HepG2 (cell line): Measurements from ENCODE around the gene OSBP. TPM values are rescaled to one million over a fixed set of nuclear protein-coding genes. Genes with fewer than 3 reads are reported as not detected.

ENCODE experiments used
- ATAC-seq: fragments of 200-7000 bp; cut with Tn5 transposase; 3 replicates; pipeline ENCODE4 v1.9.1; 2020; ENCODE audit warnings: mild to moderate bottlenecking, moderate library complexity
- BruUV-seq: library from RNA; stranded (reverse); fragments of 400-500 nt; replicated peaks from 2 replicates; lab custom pipeline; 2021; lab: Mats Ljungman, UMichigan
- CTCF ChIA-PET: fragments of 300-600 bp; formaldehyde crosslinking; extraction: SDS; loops from one replicate; lab custom pipeline; 2021; ENCODE audit warnings: low total read pairs, inconsistent platforms, low intra/inter-chr PET ratio; lab: Yijun Ruan, JAX
- POLR2A ChIA-PET: fragments of 350-600 bp; sonication (Branson Sonifier 250); formaldehyde crosslinking; loops from one replicate; lab custom pipeline; 2020; ENCODE audit warnings: antibody characterized with exemption, inconsistent platforms; lab: Yijun Ruan, JAX
- DNase-seq: peaks from one replicate; pipeline ENCODE4 v3.0.0-alpha.2; 2015; ENCODE audit warnings: low spot score
- FAIRE-seq: peaks from 3 replicates; lab custom pipeline; 2011; peaks lifted over from hg19 to GRCh38; lab: Jason Lieb, UNC
- H2AFZ ChIP-seq: one replicate; pipeline ENCODE4 v1.6.1; 2011; ENCODE audit warnings: low read length, inconsistent platforms
- H3K27ac ChIP-seq: fragments of 300-600 bp; 3 replicates; pipeline ENCODE4 v1.8.0; 2011; ENCODE audit warnings: mixed run types, mild to moderate bottlenecking, mixed read lengths, low read length, inconsistent platforms; ENCODE audit not compliant: insufficient read depth; ENCODE audit errors: extremely low read length
- H3K27me3 ChIP-seq, 2 experiments: fragments of 200-600 bp in 1 of 2; 2 replicates in 1 of 2; 3 replicates in 1 of 2; pipeline versions ENCODE4 v1.6.0 to v1.8.0; 2011; ENCODE audit warnings: low read length in 2 of 2, mild to moderate bottlenecking in 2 of 2, moderate library complexity in 2 of 2, inconsistent platforms in 1 of 2; ENCODE audit not compliant: insufficient read depth in 2 of 2, control insufficient read depth in 1 of 2
- H3K36me3 ChIP-seq, 2 experiments: fragments of 200-600 bp in 1 of 2; replicated peaks in 1 of 2; 2 replicates in 1 of 2; 3 replicates in 1 of 2; pipeline versions ENCODE4 v1.5.1 to v1.8.0; 2011; ENCODE audit warnings: low read length in 2 of 2, inconsistent platforms in 1 of 2; ENCODE audit not compliant: insufficient read depth in 2 of 2, control insufficient read depth in 1 of 2
- H3K4me1 ChIP-seq: 2 replicates; pipeline ENCODE4 v1.5.1; 2012; ENCODE audit warnings: low read length, inconsistent platforms; ENCODE audit not compliant: insufficient read depth
- H3K4me2 ChIP-seq: 2 replicates; pipeline ENCODE4 v1.6.0; 2011; ENCODE audit warnings: low read depth, low read length, inconsistent platforms
- H3K4me3 ChIP-seq, 3 experiments: fragments of 200-600 bp in 1 of 3; sonication (generic), shearing (Covaris generic) in 1 of 3; replicated peaks in 1 of 3; 2 replicates each; pipeline ENCODE4 v1.5.1; 2011 to 2016; ENCODE audit warnings: low read length in 3 of 3, inconsistent platforms in 2 of 3, low read depth in 2 of 3, mild to moderate bottlenecking in 2 of 3, control low read depth in 1 of 3, mixed read lengths in 1 of 3; ENCODE audit not compliant: insufficient read depth in 1 of 3
- H3K79me2 ChIP-seq: one replicate; pipeline ENCODE4 v1.6.1; 2011; ENCODE audit warnings: low read length, inconsistent platforms; ENCODE audit not compliant: insufficient read depth
- H3K9ac ChIP-seq: 2 replicates; pipeline ENCODE4 v1.6.0; 2011; ENCODE audit warnings: mild to moderate bottlenecking, low read depth, low read length, inconsistent platforms; ENCODE audit not compliant: insufficient read depth
- H3K9me3 ChIP-seq: 2 replicates; pipeline ENCODE4 v1.5.1; 2012; ENCODE audit warnings: mild to moderate bottlenecking, low read length
- H4K20me1 ChIP-seq: 2 replicates; pipeline ENCODE4 v1.6.0; 2011; ENCODE audit warnings: inconsistent platforms, mild to moderate bottlenecking, low read length, moderate library complexity; ENCODE audit not compliant: insufficient read depth
- AKNA ChIP-seq: sonication (generic); formaldehyde crosslinking; IDR thresholded peaks from 2 replicates; pipeline ENCODE4 v1.4.0; 2020; ENCODE audit warnings: missing genetic modification reagents, borderline replicate concordance
- ARNT ChIP-seq: fragments of 450-650 bp; IDR thresholded peaks from 2 replicates; pipeline ENCODE4 v1.6.1; 2017
- PHF21A ChIP-seq: sonication (generic); formaldehyde crosslinking; IDR thresholded peaks from 2 replicates; pipeline ENCODE4 v1.5.0; 2020; ENCODE audit warnings: mild to moderate bottlenecking, missing genetic modification reagents
- POLR2A ChIP-seq, 2 experiments: IDR thresholded peaks; 2 replicates each; pipeline ENCODE4 v1.6.1; 2011; ENCODE audit warnings: low read depth in 2 of 2, low read length in 2 of 2, mild to moderate bottlenecking in 1 of 2, moderate library complexity in 1 of 2; ENCODE audit not compliant: insufficient read depth in 1 of 2
- TEAD3 ChIP-seq: optimal IDR thresholded peaks from 2 replicates; pipeline ENCODE3; 2016; ENCODE audit warnings: borderline replicate concordance
- UBTF ChIP-seq: sonication (generic); formaldehyde crosslinking; IDR thresholded peaks from 2 replicates; pipeline ENCODE4 v1.4.0; 2020; ENCODE audit warnings: mild to moderate bottlenecking, missing genetic modification reagents
- XRCC5 ChIP-seq: fragments of 200-400 bp; formaldehyde crosslinking; optimal IDR thresholded peaks from 2 replicates; pipeline ENCODE3; 2017; ENCODE audit warnings: mild to moderate bottlenecking, low read length
- ZBTB33 ChIP-seq: sonication (generic); formaldehyde crosslinking; IDR thresholded peaks from 2 replicates; pipeline ENCODE4 v1.4.0; 2020; ENCODE audit warnings: missing genetic modification reagents
- ZFP36L2 ChIP-seq: sonication (generic); formaldehyde crosslinking; IDR thresholded peaks from 2 replicates; pipeline ENCODE4 v1.4.0; 2020; ENCODE audit warnings: missing genetic modification reagents
- ZNF12 ChIP-seq: sonication (generic); formaldehyde crosslinking; IDR thresholded peaks from 2 replicates; pipeline ENCODE4 v1.5.0; 2020; ENCODE audit warnings: missing genetic modification reagents
- ZNF274 ChIP-seq: sonication (generic); formaldehyde crosslinking; IDR thresholded peaks from 2 replicates; pipeline ENCODE4 v1.5.1; 2020; ENCODE audit warnings: mild to moderate bottlenecking, missing genetic modification reagents
- ZNF292 ChIP-seq: sonication (generic); formaldehyde crosslinking; IDR thresholded peaks from 2 replicates; pipeline ENCODE4 v1.8.1; 2022; ENCODE audit warnings: mild to moderate bottlenecking, low read depth, missing genetic modification reagents, borderline replicate concordance
- WGBS: methylation state at CpG from one replicate; pipeline ENCODE4 v1.1.6; 2017; ENCODE audit warnings: low lambda C conversion rate; 5-methylcytosine and 5-hydroxymethylcytosine counted together
- in situ Hi-C: cut with HindIII; loops from 2 replicates; pipeline ENCODE4 v1.10.0; 2017; ENCODE audit warnings: low pct_unique_long_range_greater_than_20kb; ENCODE audit not compliant: extremely low pct_ligation_motif_present
- intact Hi-C: fragments of 100-400 bp; cut with micrococcal nuclease; formaldehyde crosslinking; loops from one replicate; pipeline ENCODE4 v1.10.0; 2022; ENCODE audit not compliant: unreplicated experiment
- polyA plus RNA-seq, 8 experiments: library from polyadenylated mRNA; depleted of rRNA in 3 of 8; stranded (reverse) in 7 of 8; unstranded in 1 of 8; fragments of >200 nt; fragmentation: Illumina TruSeq in 4 of 8; extraction: Trizol in 4 of 8; gene quantifications; 2 replicates each; pipeline versions ENCODE4 v1.2.1 to v1.2.3, GENCODE V29; 2011 to 2016; ENCODE audit warnings: low read depth in 4 of 8, missing spikeins in 1 of 8, mixed read lengths in 1 of 8; ENCODE audit not compliant: insufficient read depth in 1 of 8
- total RNA-seq, 5 experiments: library from RNA; depleted of rRNA; stranded (reverse); fragments of >200 nt; fragmentation: Illumina TruSeq; extraction: Trizol; gene quantifications; 2 replicates each; pipeline ENCODE4 v1.2.3, GENCODE V29; 2016; ENCODE audit warnings: low read depth in 1 of 5

OSBP gene
- total and polyA plus RNA-seq, 2 of the 13 experiments (the other 11 are each of a cell fraction or from before 2014, with no cell fraction given): 12.1 to 13.5 TPM

DNA sequence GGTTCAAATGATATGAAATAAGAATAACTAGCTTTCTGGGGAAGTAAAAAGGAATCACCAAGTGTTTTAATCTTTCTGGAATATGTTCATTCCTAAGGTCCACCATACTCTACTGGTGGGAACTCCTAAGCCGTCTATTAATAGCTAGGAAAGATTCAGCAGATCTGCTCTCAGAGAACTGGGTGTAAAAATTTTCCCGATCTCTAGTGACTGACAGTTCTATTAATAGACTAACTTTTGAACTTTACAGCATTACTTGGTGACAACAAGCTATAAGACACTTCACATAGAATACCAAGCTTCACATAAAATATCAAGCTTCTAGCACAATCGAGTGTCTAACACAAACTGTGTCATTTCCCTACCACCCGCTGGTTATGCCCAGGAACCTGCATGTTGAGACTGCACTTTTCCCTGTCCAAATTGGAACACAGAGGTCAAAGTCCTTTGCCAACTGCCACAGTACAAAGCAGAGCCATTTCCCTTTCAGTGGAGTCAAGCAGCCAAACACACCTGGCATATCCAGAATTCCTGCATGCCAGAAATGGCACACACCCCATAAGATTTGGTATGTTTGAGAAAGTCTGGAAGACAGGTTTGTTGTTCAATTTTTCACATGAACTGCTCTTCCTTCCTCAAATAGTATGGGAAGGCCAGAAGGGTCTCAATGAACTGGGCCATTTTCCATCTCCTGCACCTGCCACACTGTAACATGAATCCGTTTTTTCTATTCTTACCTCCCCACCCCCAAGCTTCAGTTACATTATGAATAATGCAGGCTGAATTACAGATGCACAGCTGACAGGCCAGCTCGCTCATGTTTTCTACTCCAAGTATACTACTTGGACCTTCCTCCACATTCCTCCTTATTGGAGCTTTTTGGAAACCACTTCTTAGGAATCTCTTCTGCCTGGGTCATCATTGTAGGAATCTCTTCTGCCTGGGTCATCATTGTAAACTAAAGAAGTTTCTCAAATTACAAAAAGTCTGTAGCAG is 3.7 kb downstream of the OSBP start:
- Histone ChIP-seq H3K27me3 (no peaks in the 10 kb centered on the region; a peak in 1 of 5 replicates), H3K36me3 (peaks cover 16 to 40% of the 10 kb centered on the region in 2 experiments), H3K9me3 (no peaks in the 10 kb centered on the region), H3K4me1 (peaks cover 37% of the 10 kb centered on the region), H3K4me3 (no peak overlapping the region), H3K27ac (peak overlapping the region; percentile 17), H2AFZ (no peak overlapping the region), H4K20me1 (peaks cover 8% of the 10 kb centered on the region), H3K4me2 (peak overlapping the region; percentile 52), H3K9ac (peak overlapping the region; percentile 17; the same call in 1 of the 2 replicates), H3K79me2 (peaks cover 41% of the 10 kb centered on the region)
- in situ Hi-C loops: no loop called here
- BruUV-seq: no TSS peak
- ChIA-PET CTCF (no interaction called here), POLR2A (interaction anchor here (1.2 kb wide), 1 partner anchor 55 kb away, joined by 3 read pairs; no protein-coding TSS in a partner anchor)
- DNase-seq (peak; percentile 52), FAIRE-seq (peak; percentile 21), ATAC-seq (no peak)
- 76% methylated on average over 6 of the region's 6 CpGs for WGBS
- intact Hi-C loops: no loop called here
- TF ChIP-seq AKNA (CRISPR knock-in tag): no peak
- no peak for TF ChIP-seq XRCC5
- TF ChIP-seq PHF21A (CRISPR knock-in tag): no peak
- peak; percentile 54 for TF ChIP-seq ZBTB33
- no peak for TF ChIP-seq ZNF12 (CRISPR knock-in tag)
- TF ChIP-seq ZNF274 (CRISPR knock-in tag): no peak
- no peak for TF ChIP-seq ZFP36L2 (CRISPR knock-in tag)
- peak in 1 of 2 experiments; percentile 29; a peak in 1 of 4 replicates for TF ChIP-seq POLR2A (IDR thresholded peaks at IDR 0.05; ENCODE audit: insufficient read depth in 1 of 2, low read depth in 2 of 2, low read length in 2 of 2)
- TF ChIP-seq ARNT: no peak
- peak; percentile 16 for TF ChIP-seq TEAD3 (CRISPR knock-in tag)
- TF ChIP-seq UBTF (CRISPR knock-in tag): 0 out of 2 replicates have a peak, but pooled peaks have one; percentile 22
- no peak for TF ChIP-seq ZNF292 (CRISPR knock-in tag)
